Measurements from ENCODE around the gene RAC2. TPM values are rescaled to one million over a fixed set of nuclear protein-coding genes. Genes with fewer than 3 reads are reported as not detected.
A peak's percentile ranks its signal among the peaks of the same experiment; 100 is the strongest.

Gene RAC2
- total and polyA plus RNA-seq, 9 of the 15 experiments (the other 6 are each of a cell fraction or from before 2014, with no cell fraction given), result 22.7 to 103 (median 43.3) TPM

DNA sequence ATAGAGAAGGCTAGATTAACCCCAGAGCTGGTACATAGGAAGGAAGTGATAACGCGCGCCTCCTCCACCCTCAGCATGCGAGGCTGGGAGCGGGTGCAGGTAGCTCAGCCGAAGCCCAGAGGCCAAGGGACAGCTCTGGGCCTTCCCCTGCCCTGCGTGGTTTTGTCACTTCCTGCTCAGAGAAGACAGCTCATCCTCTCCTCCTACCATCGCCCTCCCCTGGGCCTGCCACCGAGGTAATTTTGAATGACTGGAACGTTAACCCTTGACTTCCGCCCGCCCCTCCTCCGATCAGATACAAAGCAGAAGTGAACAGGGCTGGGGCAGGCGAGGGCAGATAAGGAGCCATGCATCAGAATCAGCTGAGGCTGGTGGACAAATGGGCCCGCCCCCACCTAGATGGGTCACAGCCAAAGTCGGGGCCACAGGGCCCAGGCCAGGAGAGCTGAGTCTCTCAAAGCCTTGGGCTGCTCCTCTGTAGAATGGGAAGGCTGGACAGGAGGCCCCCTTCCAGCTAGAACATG lies 1.6 kb downstream of the RAC2 start (continued):
- TF ChIP-seq KAT2B (IDR thresholded peaks at IDR 0.05; ENCODE audit: low read depth, low read length), result no peak
- peak; percentile 31; the same call in 1 of the 2 replicates for TF ChIP-seq ZBTB2 (IDR thresholded peaks at IDR 0.05)
- TF ChIP-seq ZNF140 (CRISPR knock-in tag; IDR thresholded peaks at IDR 0.05), result no peak
- TF ChIP-seq NCOA2 (IDR thresholded peaks at IDR 0.05; ENCODE audit: partially characterized antibody in 2 of 2), result no peak
- TF ChIP-seq ELF4 (CRISPR knock-in tag; IDR thresholded peaks at IDR 0.05), result 0 out of 2 replicates have a peak, but pooled peaks have one; percentile 26
- TF ChIP-seq SMARCC2 (IDR thresholded peaks at IDR 0.05; ENCODE audit: low read depth), result peak; percentile 42; the same call in 1 of the 2 replicates
- TF ChIP-seq MED1 (CRISPR knock-in tag; IDR thresholded peaks at IDR 0.05; ENCODE audit: borderline replicate concordance), result no peak
- TF ChIP-seq TCFL5 (CRISPR knock-in tag; conservative IDR thresholded peaks at IDR 0.05), result no peak
- no peak for TF ChIP-seq ZNF431 (CRISPR knock-in tag; IDR thresholded peaks at IDR 0.05)
- no peak for TF ChIP-seq RFX1 (IDR thresholded peaks at IDR 0.05)
- TF ChIP-seq HMGXB4 (CRISPR knock-in tag; IDR thresholded peaks at IDR 0.05), result no peak
- TF ChIP-seq CXXC5 (CRISPR knock-in tag; IDR thresholded peaks at IDR 0.05), result peak; percentile 77; the same call in 1 of the 2 replicates
- TF ChIP-seq SMARCE1 (IDR thresholded peaks at IDR 0.05), result peak; percentile 88
- TF ChIP-seq TAF9B (IDR thresholded peaks at IDR 0.05; ENCODE audit: partially characterized antibody), result peak; percentile 96
- no peak for TF ChIP-seq MCM5 (IDR thresholded peaks at IDR 0.05; ENCODE audit: low read depth)
- TF ChIP-seq, protein P1, sequence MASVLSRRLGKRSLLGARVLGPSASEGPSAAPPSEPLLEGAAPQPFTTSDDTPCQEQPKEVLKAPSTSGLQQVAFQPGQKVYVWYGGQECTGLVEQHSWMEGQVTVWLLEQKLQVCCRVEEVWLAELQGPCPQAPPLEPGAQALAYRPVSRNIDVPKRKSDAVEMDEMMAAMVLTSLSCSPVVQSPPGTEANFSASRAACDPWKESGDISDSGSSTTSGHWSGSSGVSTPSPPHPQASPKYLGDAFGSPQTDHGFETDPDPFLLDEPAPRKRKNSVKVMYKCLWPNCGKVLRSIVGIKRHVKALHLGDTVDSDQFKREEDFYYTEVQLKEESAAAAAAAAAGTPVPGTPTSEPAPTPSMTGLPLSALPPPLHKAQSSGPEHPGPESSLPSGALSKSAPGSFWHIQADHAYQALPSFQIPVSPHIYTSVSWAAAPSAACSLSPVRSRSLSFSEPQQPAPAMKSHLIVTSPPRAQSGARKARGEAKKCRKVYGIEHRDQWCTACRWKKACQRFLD (CRISPR knock-in tag; IDR thresholded peaks at IDR 0.05), result no peak
- no peak for TF ChIP-seq ZNF121 (CRISPR knock-in tag; conservative IDR thresholded peaks at IDR 0.05)
- peak; percentile 79 for TF ChIP-seq L3MBTL2 (IDR thresholded peaks at IDR 0.05)
- no peak for TF ChIP-seq SRSF7 (optimal IDR thresholded peaks at IDR 0.05; ENCODE audit: low read depth, low read length)
- no peak for TF ChIP-seq ESRRB (CRISPR knock-in tag; IDR thresholded peaks at IDR 0.05; ENCODE audit: borderline replicate concordance)
- peak; percentile 94 for TF ChIP-seq ARID1B (IDR thresholded peaks at IDR 0.05)
- peak; percentile 89 for TF ChIP-seq GABPA (tag; conservative IDR thresholded peaks at IDR 0.05; ENCODE audit: low read depth)
- no peak for TF ChIP-seq NR2F6 (CRISPR knock-in tag; IDR thresholded peaks at IDR 0.05)
- peak; percentile 18; the same call in 1 of the 2 replicates for TF ChIP-seq PHF8 (IDR thresholded peaks at IDR 0.05; ENCODE audit: borderline replicate concordance, low read length)
- TF ChIP-seq ZNF740 (CRISPR knock-in tag; IDR thresholded peaks at IDR 0.05), result peak; percentile 45; the same call in 1 of the 2 replicates
- no peak for TF ChIP-seq ZNF740 (tag; IDR thresholded peaks at IDR 0.05)

All from K562 (cell line).